ENCODE measurements around the gene PLIN4.

Gene PLIN4

GRCh38 chr19:4505570-4506448 lies 12.5 kb downstream of the PLIN4 start:
- DNase-seq (ENCODE audit: low spot score): no peak

DNA sequence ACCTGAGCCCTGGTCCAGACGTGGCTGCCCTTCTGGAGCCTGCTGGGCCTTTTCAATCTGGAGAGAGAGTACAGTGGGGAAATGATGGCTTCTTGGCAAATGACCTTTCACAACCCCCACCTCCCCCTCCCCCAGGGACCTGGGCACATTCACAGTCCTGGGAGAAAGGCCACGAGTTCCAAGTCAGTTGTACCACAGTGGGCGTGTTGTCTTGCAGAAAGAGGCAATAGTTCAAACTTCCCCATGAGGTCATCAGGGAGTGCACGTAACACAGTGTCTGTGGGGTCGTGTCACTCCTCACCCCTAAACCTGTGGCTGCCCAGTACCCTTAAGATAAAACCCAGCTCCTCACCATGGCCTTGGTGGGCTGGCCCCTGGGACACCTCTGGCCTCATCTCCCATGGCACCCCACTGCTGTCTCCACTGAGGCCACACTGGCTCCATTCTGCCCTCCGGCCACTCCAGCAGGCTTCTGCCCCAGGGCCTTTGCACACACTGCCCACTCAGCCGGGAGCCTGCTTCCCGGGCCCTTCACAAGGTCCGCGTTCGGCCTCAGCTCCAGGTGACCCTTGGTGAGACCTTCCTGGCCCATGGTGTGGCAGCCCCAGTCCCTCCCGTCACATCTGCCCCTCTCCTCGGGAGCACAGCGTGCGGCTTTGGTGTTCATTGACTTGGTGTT lies 13.3 kb downstream of the PLIN4 start:
- no peak for DNase-seq (ENCODE audit: low spot score)

GRCh38 chr19:4504297-4504701 lies 14.0 kb downstream of the PLIN4 start:
- DNase-seq (ENCODE audit: low spot score): no peak

DNA sequence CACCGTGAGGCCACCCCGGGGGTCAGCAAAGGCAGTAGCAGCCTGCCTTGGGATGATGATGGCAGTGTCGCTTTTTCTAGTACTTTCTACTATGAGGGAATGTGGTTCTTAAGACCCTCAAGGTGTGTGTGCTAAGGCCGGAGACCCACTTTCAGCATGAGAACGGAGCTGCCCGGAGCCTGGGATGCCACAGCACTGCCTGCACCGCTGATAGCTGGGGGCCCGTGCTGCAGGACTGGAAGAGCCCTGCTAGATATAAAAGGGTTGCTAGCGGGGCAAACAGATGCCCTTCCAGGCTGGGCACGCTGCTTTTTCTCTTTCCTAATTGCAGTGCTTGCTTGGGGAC lies 14.5 kb downstream of the PLIN4 start:
- no peak for DNase-seq (ENCODE audit: low spot score)

DNA sequence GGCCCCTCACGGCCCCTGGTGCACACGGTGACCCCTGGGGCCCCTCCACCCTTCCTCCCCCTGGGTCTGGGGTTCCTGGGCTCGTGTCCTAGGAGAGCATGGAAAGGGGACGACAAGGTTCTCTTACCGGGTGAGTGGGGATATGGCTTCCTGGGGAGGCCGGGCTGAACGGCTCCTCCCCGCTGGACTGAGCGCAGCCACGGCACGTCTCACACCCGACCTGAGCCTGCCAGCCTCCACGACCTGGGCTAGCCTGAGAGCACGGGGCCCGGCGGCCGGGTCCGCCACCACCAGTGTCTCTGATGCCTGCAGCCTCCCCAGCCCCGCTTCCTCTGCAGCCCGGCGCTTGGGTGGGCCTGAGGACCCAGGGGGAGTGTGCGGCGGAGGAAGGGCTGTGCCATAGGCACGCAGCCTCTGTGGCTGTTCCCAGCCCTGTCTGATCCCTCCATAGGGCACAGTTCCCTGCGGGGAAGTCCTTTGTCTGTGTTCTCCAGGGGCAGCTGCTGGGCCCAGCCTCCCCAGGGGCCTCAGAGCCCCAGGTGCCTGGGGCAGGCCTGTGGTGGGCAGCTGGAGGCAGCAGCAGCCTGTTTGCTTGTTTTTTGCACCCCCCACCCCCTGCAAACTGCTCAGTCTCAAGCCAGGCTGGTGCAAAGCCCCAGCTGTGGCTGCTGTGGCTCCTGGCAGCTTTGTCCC lies 15.0 kb downstream of the PLIN4 start:
- no peak for DNase-seq (ENCODE audit: low spot score)

DNA sequence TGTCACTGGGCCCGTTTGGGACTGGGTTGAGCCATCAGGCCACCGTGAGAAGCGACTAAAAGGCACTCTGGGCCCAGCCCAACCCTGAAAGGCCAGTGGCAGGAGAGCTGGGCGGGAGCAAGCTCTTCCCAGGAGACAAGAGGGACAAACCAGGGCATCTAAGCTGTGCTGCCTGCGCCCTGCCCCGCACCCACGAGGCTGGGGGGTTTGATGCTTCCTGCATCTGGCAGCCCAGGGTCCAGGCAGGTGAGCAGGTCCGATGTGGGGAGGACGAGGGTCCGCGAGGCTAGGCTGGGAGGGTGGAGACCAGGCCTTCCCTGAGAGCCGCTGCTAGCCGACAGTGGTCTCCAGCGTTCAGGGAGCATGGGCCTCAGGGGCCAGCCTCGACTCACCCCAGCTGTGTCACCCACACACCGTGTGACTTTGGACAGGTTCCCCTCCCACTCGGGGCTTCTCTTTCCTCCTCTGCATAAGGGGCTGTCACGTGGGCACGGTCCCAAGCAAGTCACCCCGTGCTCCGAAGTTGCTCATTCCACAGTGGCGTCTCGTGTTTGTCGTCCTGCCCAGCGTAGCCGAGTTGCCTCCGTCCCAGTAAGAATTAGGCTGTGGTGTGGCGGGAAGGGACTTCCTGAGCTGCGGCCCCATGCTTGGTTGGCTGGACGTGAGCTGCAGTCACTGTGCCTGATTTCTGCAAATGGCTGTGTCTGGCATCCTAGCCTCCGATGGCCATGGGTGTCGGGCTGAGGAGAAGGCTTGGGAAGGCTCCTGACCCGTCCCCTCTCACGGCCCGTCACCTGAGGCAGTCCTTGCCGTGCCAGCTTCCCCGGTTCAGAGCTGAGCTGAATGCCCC lies 15.8 kb downstream of the PLIN4 start:
- no peak for DNase-seq (ENCODE audit: low spot score)

GRCh38 chr19:4501691-4502090 lies 16.6 kb downstream of the PLIN4 start:
- DNase-seq (ENCODE audit: low spot score): no peak

GRCh38 chr19:4500841-4501591 lies 17.3 kb downstream of the PLIN4 start:
- no peak for DNase-seq (ENCODE audit: low spot score)

DNA sequence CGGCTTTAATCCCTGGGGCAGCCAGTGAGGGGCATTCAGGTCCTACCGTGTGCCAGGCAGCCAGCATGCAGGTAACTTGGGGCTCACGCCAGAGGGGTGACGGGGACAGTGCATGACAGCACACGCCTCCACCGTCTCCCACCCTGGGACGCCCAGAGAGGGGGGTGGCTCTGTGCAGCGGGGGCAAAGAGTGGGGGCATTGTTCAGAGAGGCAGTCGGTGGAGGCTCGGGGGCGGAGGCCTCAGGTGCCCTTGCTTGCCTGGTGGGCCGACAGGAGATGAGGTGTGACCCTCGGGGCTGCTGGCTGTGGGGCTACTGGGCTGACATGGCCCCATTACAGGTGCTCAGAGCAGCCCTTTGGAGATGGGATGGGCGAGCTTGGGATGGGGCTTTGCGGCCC lies 18.4 kb downstream of the PLIN4 start:
- DNase-seq (ENCODE audit: low spot score): no peak

DNA sequence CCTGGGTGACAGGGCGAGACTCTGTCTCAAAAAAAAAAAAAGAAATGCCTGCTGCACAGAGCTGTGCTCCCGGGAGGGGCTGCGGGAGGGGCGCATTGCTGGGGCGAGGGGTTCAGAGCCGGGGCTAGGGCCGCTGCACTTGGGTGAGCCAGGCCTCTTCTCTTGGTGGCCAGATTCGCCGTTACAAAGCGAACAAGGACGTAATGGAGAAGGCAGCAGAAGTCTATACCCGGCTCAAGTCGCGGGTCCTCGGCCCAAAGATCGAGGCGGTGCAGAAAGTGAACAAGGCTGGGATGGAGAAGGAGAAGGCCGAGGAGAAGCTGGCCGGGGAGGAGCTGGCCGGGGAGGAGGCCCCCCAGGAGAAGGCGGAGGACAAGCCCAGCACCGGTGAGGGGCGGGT lies 19.0 kb downstream of the PLIN4 start:
- no peak for DNase-seq (ENCODE audit: low spot score)

- no peak for DNase-seq (ENCODE audit: low spot score)
Observed at GRCh38 chr19:4498694-4499093, 19.6 kb downstream of the PLIN4 start.

DNA sequence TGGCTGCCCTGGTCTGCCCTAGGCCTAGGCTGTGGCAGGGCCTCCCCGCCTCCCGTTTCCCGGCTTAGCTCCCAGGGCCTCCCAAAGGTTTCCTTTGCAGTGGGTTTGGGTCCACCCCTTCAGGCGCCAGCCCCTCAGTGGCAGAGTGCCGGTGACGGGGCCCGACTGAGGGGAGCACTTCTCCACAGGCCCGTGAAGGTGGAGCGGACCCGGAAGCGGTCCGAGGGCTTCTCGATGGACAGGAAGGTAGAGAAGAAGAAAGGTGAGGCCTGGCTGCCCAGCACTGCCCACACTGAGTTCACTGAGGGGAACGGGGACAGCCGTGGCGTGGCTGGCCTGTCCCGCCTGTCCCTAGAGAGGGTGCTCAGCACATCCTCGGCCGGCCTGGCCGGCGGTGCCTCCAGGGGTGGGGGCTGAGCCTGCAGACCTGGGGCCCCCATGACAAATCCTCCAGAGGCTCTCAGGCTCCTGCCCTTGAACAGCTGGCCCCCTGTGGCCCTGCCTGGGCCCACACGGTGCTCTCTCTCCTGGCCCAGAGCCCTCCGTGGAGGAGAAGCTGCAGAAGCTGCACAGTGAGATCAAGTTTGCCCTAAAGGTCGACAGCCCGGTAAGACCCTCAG lies 20.4 kb downstream of the PLIN4 start:
- no peak for DNase-seq (ENCODE audit: low spot score)

DNA sequence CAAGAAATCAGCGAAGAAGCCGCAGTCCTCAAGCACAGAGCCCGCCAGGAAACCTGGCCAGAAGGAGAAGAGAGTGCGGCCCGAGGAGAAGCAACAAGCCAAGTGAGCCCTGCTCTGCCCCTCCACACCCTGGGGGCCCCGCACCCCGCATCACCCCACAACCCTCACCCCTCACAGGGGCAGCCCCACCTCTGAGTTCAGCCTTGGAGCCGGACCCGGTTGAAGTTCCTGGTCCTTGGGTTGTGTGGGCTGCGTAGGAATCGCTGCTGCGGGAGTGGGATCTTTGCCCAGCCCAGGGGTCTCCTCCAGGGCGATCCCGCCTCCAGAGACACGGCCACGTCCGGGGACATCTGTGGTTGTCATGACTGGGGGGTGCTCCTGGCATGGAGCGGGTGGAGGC lies 22.0 kb downstream of the PLIN4 start:
- no peak for DNase-seq (ENCODE audit: low spot score)

DNA sequence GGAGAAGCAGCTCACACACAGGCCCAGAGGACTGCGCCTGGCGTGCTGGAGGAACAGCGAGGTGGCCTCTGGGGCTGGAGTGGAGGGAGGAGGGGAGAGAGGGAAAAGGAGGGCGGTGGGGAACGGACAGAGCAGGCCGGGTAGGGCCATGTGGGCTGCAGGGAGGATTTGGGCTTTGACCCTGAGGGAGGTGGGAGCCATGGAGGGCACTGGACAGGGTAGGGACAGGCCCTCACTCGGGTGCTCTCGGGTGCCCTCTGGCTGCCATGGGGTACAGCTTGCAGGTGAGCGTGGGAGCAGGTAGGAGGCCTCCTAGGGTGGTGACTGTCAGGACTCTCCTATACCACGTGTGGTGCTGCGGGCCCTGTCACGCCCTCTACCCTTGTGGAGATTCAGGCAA lies 22.8 kb downstream of the PLIN4 start:
- no peak for DNase-seq (ENCODE audit: low spot score)

- no peak for DNase-seq (ENCODE audit: low spot score)
Observed at GRCh38 chr19:4494691-4495064, 23.6 kb downstream of the PLIN4 start.

DNA sequence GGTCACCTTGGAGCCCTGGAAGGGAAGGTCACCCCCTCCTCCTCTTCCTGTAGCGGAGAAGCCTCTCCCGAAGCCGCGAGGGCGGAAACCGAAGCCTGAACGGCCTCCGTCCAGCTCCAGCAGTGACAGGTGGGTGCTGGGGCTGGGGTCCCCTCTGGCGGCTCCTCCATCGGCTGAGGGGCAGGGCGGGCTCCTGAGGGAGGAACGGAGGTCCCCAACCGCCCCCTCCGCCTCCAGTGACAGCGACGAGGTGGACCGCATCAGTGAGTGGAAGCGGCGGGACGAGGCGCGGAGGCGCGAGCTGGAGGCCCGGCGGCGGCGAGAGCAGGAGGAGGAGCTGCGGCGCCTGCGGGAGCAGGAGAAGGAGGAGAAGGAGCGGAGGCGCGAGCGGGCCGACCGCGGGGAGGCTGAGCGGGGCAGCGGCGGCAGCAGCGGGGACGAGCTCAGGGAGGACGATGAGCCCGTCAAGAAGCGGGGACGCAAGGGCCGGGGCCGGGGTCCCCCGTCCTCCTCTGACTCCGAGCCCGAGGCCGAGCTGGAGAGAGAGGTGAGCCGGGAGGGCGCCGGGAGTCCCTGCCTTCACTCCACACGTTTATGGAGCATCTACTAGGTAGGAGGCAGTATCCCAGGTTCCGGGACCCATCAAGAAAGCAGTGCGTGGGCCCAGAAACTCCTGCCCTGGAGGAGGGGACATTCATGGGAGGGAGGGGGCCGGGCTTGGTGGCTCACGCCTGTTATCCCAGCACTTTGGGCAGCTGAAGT lies 24.2 kb downstream of the PLIN4 start:
- no peak for DNase-seq (ENCODE audit: low spot score)

DNA sequence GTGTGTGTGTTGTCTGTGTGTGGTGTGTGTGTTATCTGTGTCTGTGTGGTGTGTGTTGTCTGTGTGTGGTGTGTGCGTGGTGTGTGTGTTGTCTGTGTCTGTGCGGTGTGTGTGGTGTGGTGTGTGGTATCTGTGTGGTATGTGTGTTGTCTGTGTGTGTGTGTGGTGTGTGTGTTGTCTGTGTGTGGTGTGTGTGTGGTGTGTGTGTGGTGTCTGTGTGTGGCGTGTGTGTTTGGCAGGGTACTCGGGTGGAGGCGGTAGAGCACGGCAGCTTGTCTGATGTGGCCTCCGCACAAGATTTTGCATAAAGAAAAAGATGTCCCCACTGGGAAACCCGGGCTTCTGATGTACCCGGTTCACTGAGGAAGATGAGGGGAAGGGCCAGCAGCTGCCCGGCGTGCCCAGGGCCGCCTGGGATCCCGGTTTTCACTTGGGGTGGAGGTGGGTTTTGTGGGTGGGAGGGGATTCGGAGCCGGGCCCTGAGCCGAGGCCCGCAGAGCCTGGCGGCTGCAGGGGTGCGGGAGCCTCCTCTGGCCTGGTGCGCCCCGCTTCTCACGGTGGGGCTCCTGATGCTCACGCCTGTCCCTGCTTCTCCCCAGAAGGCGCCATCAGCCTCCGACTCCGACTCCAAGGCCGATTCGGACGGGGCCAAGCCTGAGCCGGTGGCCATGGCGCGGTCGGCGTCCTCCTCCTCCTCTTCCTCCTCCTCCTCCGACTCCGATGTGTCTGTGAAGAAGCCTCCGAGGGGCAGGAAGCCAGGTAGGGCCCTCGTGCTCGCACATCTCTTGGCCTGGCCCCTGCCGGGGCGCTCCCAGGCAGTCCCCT lies 25.0 kb downstream of the PLIN4 start:
- no peak for DNase-seq (ENCODE audit: low spot score)

- no peak for DNase-seq (ENCODE audit: low spot score)
Observed at GRCh38 chr19:4492337-4493103, 25.8 kb downstream of the PLIN4 start.

GRCh38 chr19:4491446-4491845 lies 26.8 kb downstream of the PLIN4 start:
- DNase-seq (ENCODE audit: low spot score): no peak

Measured in CD4-positive, alpha-beta T cell treated with Interleukin-6 at 100 ng/mL for 8 hours (primary cell).